ENCODE results near the gene GRM6.

Gene GRM6

GRCh38 chr5:178994580-178995340 lies at the start of gene GRM6:
GRM6 (minus strand) TSS chr5:178995320; CDS start chr5:178994944, 376 bp downstream.
- no peak for DNase-seq (ENCODE audit: low spot score)

- DNase-seq (ENCODE audit: low spot score): no peak
Observed at GRCh38 chr5:179044765-179045164, 49.6 kb upstream of the GRM6 start.

- DNase-seq (ENCODE audit: low spot score): no peak
Observed at GRCh38 chr5:179033004-179033580, 38.0 kb upstream of the GRM6 start.

GRCh38 chr5:179023528-179024189 lies 28.5 kb upstream of the GRM6 start, which contains the start of gene ZNF879:
ZNF879 (plus strand) TSS chr5:179023804; CDS start chr5:179025005, 1,201 bp downstream.
- DNase-seq (ENCODE audit: low spot score): peak; percentile 98

- DNase-seq (ENCODE audit: low spot score): no peak
Observed at GRCh38 chr5:179008667-179009066, 13.5 kb upstream of the GRM6 start.

- DNase-seq (ENCODE audit: low spot score): no peak
Observed at GRCh38 chr5:179006564-179006963, 11.4 kb upstream of the GRM6 start.

- no peak for DNase-seq (ENCODE audit: low spot score)
Observed at GRCh38 chr5:178998441-178998840, 3.3 kb upstream of the GRM6 start.

- no peak for DNase-seq (ENCODE audit: low spot score)
Observed at GRCh38 chr5:178997191-178997590, 2.1 kb upstream of the GRM6 start.

GRCh38 chr5:178996156-178996555 lies 1.0 kb upstream of the GRM6 start:
- no peak for DNase-seq (ENCODE audit: low spot score)

GRCh38 chr5:178995341-178995690 lies 196 bp upstream of the GRM6 start:
- no peak for DNase-seq (ENCODE audit: low spot score)

- no peak for DNase-seq (ENCODE audit: low spot score)
Observed at GRCh38 chr5:178993955-178994579, 1.1 kb downstream of the GRM6 start.

- DNase-seq (ENCODE audit: low spot score): no peak
Observed at GRCh38 chr5:178993236-178993765, 1.8 kb downstream of the GRM6 start.

- DNase-seq (ENCODE audit: low spot score): no peak
Observed at GRCh38 chr5:178992291-178992895, 2.7 kb downstream of the GRM6 start.

GRCh38 chr5:178991190-178992145 lies 3.7 kb downstream of the GRM6 start:
- DNase-seq (ENCODE audit: low spot score): no peak

- no peak for DNase-seq (ENCODE audit: low spot score)
Observed at GRCh38 chr5:178990491-178990890, 4.6 kb downstream of the GRM6 start.

GRCh38 chr5:178989311-178989710 lies 5.8 kb downstream of the GRM6 start:
- no peak for DNase-seq (ENCODE audit: low spot score)

- no peak for DNase-seq (ENCODE audit: low spot score)
Observed at GRCh38 chr5:178988436-178989220, 6.5 kb downstream of the GRM6 start.

GRCh38 chr5:178986326-178986960 lies 8.7 kb downstream of the GRM6 start:
- no peak for DNase-seq (ENCODE audit: low spot score)
